NB4 (cell line): Measurements from ENCODE around the gene RPL13.

Experiments
- CTCF ChIP-seq: IDR thresholded peaks from one replicate; pipeline ENCODE4 v1.5.1; 2012; ENCODE audit warnings: low read depth, low read length
- MYC ChIP-seq: IDR thresholded peaks from 2 replicates; pipeline ENCODE4 v1.6.1; 2011; ENCODE audit warnings: low read depth, low read length
- POLR2A ChIP-seq: IDR thresholded peaks from 2 replicates; pipeline ENCODE4 v1.6.1; 2011; ENCODE audit warnings: mild to moderate bottlenecking; ENCODE audit not compliant: insufficient read length; ENCODE audit errors: extremely low read depth

- TF ChIP-seq CTCF (no peak), POLR2A (no peak), MYC (no peak)
These were observed 7.6 kb upstream of the RPL13 start for GRCh38 chr16:89552913-89553312.
